GM06990 (cell line): Measurements from ENCODE around the gene CCDC120.

Source experiments
- DNase-seq: peaks from one replicate; pipeline ENCODE4 v3.0.0-alpha.2; 2011; ENCODE audit not compliant: insufficient read length; ENCODE audit errors: extremely low read depth
- H3K27me3 ChIP-seq: replicated peaks from 2 replicates; pipeline ENCODE4 v1.6.0; 2011; ENCODE audit warnings: low read length; ENCODE audit not compliant: control insufficient read depth, insufficient read depth
- H3K36me3 ChIP-seq: 2 replicates; pipeline ENCODE4 v1.5.1; 2011; ENCODE audit warnings: low read length; ENCODE audit not compliant: control insufficient read depth, insufficient read depth
- H3K4me3 ChIP-seq: replicated peaks from 2 replicates; pipeline ENCODE4 v1.5.1; 2011; ENCODE audit warnings: low read depth, mild to moderate bottlenecking, control low read depth, low read length
- TF ChIP-seq, protein P1 (sequence below): IDR thresholded peaks from 2 replicates; pipeline ENCODE4 v1.5.1; 2011; ENCODE audit warnings: low read length, control low read depth, mild to moderate bottlenecking, inconsistent platforms; ENCODE audit not compliant: insufficient read depth, poor library complexity, severe bottlenecking

CCDC120 gene

DNA sequence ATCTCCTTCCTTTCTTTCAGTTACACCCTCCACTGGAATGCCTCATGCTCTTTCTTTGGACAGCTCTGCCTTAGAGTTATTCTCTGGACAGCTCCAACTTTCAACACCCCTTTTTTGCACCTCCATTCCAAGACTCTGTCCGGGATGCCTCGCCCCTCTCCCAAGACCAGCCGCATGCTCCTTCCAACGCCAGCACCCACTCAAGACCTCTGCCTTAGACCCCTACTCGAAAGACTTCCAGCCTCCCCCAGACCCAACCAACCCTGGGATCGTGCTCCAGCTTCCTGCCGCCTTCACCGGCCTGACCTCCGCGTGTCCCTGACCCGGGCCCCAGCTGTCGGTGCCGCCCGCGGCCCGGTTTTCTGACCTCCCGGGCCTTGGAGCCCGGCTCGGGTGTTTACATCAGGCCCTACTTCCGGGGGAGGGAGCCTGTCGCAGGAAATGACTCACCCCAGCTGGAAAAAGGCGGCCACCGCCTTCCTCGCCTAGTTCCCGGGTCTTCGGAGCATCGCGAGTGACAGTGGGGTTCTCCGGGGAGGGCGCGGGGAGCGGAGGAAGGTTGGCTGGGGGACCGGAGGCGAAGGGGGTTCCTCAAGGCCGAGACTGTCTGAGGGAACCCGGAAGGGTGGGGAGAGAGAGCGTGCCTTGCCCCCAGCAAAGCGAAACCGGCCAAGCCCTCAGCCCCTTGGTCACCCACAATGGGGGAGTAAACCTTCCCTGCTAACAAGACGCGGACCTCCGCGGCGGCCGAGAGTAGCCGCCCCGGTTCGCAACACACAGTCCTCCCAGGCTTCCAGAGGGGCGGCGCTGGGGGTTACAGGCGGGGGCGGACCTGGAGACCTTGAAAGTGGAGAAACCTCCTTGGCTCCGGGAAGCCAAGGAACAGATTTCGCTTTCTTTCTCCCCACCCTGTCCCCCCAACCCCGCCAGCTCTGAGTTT is 21.0 kb downstream of the CCDC120 start, which contains the start of gene WDR45:
Gene WDR45 (minus strand): TSS at position 399 of the 940 bp plus-strand sequence. CDS start 1,792 bp downstream, outside the sequence.
- TF ChIP-seq, protein P1, sequence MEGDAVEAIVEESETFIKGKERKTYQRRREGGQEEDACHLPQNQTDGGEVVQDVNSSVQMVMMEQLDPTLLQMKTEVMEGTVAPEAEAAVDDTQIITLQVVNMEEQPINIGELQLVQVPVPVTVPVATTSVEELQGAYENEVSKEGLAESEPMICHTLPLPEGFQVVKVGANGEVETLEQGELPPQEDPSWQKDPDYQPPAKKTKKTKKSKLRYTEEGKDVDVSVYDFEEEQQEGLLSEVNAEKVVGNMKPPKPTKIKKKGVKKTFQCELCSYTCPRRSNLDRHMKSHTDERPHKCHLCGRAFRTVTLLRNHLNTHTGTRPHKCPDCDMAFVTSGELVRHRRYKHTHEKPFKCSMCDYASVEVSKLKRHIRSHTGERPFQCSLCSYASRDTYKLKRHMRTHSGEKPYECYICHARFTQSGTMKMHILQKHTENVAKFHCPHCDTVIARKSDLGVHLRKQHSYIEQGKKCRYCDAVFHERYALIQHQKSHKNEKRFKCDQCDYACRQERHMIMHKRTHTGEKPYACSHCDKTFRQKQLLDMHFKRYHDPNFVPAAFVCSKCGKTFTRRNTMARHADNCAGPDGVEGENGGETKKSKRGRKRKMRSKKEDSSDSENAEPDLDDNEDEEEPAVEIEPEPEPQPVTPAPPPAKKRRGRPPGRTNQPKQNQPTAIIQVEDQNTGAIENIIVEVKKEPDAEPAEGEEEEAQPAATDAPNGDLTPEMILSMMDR, result no peak
- DNase-seq, result peak; percentile 76
- peaks cover 2% of the 10 kb centered on the region; the same call in 1 of the 2 replicates for H3K36me3 ChIP-seq
- H3K4me3 ChIP-seq, result peak within 1 kb of the TSS; percentile 75
- H3K27me3 ChIP-seq, result no peaks in the 10 kb centered on the region

DNA sequence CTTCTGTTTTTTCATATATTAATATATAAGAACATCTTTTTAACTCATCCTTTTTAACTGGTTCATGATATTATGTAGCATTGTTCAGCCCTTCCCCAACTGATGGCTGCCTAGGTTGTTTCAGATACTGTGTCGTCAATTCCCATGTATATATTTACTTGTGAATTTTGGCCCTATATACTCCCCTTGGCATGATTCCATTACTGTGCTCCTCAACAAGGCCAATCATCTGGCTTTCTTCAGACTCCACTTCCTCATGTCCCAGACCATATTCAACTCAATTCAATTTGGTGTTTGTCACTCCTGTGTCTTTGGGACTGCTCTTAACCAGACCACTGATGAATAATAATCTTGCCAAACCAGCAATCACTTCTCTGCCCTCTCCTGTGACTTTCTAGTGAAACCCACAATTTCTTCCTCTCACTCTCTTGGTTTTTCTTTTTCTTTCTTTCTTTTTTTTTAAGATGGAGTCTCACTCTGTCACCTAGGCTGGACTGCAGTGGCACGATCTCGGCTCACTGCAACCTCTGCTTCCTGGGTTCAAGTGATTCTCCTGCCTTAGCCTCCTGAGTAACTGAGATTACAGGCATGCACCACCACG is 23.6 kb downstream of the CCDC120 start:
- TF ChIP-seq, protein P1, result no peak
- no peak for DNase-seq
- no peaks in the 10 kb centered on the region; the same call in 1 of the 2 replicates for H3K36me3 ChIP-seq

DNA sequence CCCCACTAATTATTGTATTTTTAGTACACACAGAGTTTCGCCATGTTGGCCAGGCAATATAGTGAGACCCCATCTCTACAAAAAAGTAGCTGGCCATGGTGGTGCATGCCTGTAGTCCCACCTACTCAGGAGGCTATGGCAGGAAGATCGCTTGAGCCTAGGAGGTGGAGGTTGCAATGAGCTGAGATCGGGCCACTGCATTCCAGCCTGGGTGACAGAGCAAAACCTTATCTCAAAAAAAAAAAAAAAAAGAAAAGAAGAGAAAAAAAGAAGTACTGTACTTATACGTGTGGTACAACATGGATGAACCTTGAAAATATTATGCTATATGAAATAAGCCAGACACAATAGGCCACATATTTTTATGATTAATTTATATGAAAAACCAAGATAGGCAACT is 30.8 kb downstream of the CCDC120 start:
- Histone ChIP-seq H3K4me3 (no peak overlapping the region), H3K27me3 (no peaks in the 10 kb centered on the region), H3K36me3 (no peaks in the 10 kb centered on the region)
- DNase-seq, result no peak
- TF ChIP-seq, protein P1, result no peak

More for the DNA sequence above, 23.6 kb downstream of the CCDC120 start:
- Histone ChIP-seq H3K27me3 (no peaks in the 10 kb centered on the region), H3K4me3 (no peak overlapping the region)

DNA sequence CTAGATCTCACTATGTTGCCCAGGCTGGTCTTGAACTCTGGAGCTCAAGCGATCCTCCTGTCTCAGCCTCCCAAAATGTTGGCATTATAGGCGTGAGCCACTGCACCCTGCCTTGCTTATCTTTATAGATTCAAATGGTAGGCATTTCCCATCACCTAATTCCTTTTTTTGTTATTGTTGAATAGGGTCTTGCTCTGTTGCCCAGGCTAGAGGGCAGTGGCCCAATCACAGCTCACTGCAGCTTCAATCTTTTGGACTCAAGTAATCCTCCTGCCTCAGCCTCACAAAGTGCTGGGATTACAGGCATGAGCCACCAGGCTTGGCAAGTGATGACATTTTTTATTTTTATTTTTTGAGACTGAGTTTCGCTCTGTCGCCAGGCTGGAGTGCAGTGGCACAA is 37.6 kb downstream of the CCDC120 start:
- Histone ChIP-seq H3K4me3 (no peak overlapping the region), H3K27me3 (no peaks in the 10 kb centered on the region), H3K36me3 (no peaks in the 10 kb centered on the region)
- no peak for DNase-seq
- TF ChIP-seq, protein P1, result no peak

DNA sequence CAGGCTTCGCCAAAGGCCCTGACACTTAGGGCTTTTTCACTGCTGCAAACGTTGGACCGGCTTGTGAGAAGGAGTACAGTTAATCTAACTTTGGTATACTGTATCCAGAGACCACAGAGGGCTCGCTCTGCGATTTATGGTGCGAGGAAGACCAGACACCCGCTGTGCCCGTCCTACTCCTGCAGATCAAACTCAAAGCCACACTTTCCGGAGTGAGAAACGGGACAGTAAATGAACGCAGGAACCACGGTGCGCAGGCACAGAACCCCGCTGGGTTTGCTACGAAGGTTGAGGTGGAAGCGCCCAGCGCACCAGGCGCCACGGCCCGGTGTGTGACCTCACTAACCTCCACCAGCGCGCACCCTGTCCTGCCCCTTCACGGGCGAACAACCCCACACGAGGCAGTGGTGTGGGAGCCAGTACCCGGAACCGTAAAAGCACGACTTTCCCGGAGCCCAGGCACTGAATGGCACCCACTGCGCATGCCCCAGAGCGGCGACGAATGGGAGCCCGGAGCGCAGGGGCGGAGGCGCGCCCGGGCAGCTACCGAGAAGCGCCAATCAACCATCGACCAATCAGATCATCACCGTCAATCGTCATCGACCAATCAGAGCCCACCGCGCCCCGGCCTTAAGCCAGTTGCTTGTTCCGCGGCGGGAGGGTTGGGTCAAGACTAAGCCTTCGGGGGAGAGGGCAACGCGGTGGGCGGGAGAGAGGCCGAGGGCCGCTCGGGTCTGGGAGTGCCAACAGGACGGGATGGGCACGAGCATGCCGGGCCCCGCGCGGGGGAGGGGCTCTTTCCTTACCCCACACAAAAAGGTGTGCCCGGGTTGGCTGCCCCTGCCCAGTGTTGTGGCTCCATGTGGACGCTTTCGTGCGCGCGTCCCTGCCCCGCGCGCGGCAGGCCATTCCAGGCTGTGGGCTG is 42.2 kb downstream of the CCDC120 start:
- H3K27me3 ChIP-seq, result no peaks in the 10 kb centered on the region
- peak overlapping the region; percentile 68 for H3K4me3 ChIP-seq
- TF ChIP-seq, protein P1, result no peak
- DNase-seq, result peak; percentile 95
- H3K36me3 ChIP-seq, result no peaks in the 10 kb centered on the region
